Measurements from ENCODE around the gene HIP1R. TPM values are rescaled to one million over a fixed set of nuclear protein-coding genes. Genes with fewer than 3 reads are reported as not detected.
A peak's percentile ranks its signal among the peaks of the same experiment; 100 is the strongest.
"Not testable (repeated sequence)": the region's sequence is repeated elsewhere in the genome, so short reads cannot be mapped to it uniquely, and the experiment has no call there.

Gene HIP1R, protein sequence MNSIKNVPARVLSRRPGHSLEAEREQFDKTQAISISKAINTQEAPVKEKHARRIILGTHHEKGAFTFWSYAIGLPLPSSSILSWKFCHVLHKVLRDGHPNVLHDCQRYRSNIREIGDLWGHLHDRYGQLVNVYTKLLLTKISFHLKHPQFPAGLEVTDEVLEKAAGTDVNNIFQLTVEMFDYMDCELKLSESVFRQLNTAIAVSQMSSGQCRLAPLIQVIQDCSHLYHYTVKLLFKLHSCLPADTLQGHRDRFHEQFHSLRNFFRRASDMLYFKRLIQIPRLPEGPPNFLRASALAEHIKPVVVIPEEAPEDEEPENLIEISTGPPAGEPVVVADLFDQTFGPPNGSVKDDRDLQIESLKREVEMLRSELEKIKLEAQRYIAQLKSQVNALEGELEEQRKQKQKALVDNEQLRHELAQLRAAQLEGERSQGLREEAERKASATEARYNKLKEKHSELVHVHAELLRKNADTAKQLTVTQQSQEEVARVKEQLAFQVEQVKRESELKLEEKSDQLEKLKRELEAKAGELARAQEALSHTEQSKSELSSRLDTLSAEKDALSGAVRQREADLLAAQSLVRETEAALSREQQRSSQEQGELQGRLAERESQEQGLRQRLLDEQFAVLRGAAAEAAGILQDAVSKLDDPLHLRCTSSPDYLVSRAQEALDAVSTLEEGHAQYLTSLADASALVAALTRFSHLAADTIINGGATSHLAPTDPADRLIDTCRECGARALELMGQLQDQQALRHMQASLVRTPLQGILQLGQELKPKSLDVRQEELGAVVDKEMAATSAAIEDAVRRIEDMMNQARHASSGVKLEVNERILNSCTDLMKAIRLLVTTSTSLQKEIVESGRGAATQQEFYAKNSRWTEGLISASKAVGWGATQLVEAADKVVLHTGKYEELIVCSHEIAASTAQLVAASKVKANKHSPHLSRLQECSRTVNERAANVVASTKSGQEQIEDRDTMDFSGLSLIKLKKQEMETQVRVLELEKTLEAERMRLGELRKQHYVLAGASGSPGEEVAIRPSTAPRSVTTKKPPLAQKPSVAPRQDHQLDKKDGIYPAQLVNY
- 12.9 TPM for total RNA-seq
- long read RNA-seq, full-length matches to known transcripts: 25 of 44 reads
- long read RNA-seq, partial matches to known transcripts: 9 of 44 reads
- long read RNA-seq, other reads (novel, unspliced or antisense): 10 of 44 reads

- peak; percentile 62 for DNase-seq
- intact Hi-C loops (cut with DNase I): no loop called here
- peak; percentile 66 for ATAC-seq (ENCODE audit: poor library complexity)
Measured at GRCh38 chr12:122834921-122835749, at the start of gene HIP1R. HIP1R (plus strand) TSS chr12:122835457; CDS start chr12:122835551, 94 bp downstream.

GRCh38 chr12:122785503-122785902 lies 49.8 kb upstream of the HIP1R start:
- intact Hi-C loops (cut with DNase I): no loop called here
- no peak for DNase-seq
- ATAC-seq (ENCODE audit: poor library complexity): no peak

DNA sequence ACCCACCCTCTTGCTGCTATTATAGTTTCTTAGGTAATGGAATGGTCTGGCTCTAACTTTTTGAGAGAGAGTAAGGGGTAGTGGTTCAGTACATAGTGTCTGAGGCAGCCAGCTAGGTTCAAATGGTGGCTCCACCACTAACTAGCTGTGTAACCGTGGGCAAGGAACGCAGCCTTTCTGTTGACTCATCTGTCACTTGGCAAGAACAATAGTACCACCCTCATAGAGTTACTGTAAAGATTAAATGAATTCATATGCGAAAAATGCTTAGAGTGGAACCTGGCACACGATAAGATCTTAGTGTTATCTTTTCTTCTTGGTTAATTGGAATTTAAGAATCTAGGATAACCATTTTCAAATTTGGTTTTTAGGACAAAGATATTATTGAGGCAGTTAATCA lies 46.9 kb upstream of the HIP1R start:
- intact Hi-C loops (cut with DNase I): no loop called here
- ATAC-seq (ENCODE audit: poor library complexity) (no peak), DNase-seq (no peak)

- no peak for ATAC-seq (ENCODE audit: poor library complexity)
Measured at GRCh38 chr12:122789637-122790036, 45.6 kb upstream of the HIP1R start.

GRCh38 chr12:122790393-122791075 lies 44.7 kb upstream of the HIP1R start:
- no peak for DNase-seq
- ATAC-seq (ENCODE audit: poor library complexity): no peak
- intact Hi-C loops (cut with DNase I): no loop called here

More at GRCh38 chr12:122789637-122790036, 45.6 kb upstream of the HIP1R start:
- intact Hi-C loops (cut with DNase I): no loop called here
- DNase-seq: no peak

DNA sequence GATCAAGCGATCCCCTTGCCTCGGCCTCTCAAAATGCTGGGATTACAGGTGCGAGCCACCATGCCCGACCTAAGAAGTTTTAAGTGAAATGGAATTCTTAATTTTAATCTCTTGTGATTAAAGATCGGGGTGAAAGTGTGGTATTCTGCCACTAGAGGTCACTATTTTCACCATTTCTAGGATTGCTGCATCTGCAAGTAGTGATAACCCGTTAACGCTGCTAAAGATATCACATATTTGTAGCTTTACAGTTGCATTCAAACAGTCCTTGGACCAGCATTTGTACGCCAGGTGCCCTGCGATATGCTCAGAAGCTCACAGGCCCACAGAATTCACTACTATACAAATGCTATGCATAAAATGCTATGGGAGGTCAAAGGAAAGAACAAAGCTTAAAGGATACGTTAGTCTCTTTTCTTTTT lies 41.6 kb upstream of the HIP1R start:
- ATAC-seq (ENCODE audit: poor library complexity) (peak; percentile 73), DNase-seq (no peak)
- intact Hi-C loops (cut with DNase I): loop anchor here (2.0 kb wide), 1 partner anchor 159 kb away; no protein-coding TSS in a partner anchor

GRCh38 chr12:122795807-122796206 lies 39.5 kb upstream of the HIP1R start:
- intact Hi-C loops (cut with DNase I): loop anchor here (2.0 kb wide), 1 partner anchor 157 kb away; no protein-coding TSS in a partner anchor
- DNase-seq: no peak
- ATAC-seq (ENCODE audit: poor library complexity): no peak

DNA sequence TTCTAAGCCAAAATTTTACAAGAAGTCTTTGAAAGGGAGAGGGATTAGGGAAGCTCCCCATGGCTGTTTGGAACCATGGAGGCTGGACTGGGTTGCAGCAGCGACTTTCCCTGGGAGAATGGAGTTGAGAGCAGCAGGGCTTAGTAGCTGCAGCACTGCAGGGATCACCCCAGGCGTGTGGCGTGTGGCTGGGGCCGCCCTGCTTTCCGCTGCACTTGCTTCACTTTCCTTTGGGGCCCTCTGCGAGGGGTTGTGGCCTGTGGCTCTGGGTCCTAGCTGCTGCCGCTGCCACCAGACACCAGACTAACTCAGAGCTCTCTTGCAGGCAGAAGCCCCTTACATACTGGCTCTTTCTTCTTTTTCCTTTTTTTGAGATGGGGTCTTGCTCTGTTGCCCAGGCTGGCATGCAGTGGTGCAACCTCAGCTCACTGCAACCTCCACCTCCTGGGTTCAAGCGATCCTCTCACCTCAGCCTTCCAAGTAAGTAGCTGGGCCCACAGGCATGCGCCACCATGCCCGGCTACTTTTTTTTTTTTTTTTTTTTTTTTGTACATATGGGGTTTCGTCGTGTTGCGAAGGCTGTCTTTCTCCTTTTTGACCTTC lies 35.5 kb upstream of the HIP1R start:
- DNase-seq: no peak
- no peak for ATAC-seq (ENCODE audit: poor library complexity)
- intact Hi-C loops (cut with DNase I): no loop called here

GRCh38 chr12:122803937-122804336 lies 31.3 kb upstream of the HIP1R start:
- ATAC-seq (ENCODE audit: poor library complexity) (no peak), DNase-seq (no peak)
- intact Hi-C loops (cut with DNase I): no loop called here

DNA sequence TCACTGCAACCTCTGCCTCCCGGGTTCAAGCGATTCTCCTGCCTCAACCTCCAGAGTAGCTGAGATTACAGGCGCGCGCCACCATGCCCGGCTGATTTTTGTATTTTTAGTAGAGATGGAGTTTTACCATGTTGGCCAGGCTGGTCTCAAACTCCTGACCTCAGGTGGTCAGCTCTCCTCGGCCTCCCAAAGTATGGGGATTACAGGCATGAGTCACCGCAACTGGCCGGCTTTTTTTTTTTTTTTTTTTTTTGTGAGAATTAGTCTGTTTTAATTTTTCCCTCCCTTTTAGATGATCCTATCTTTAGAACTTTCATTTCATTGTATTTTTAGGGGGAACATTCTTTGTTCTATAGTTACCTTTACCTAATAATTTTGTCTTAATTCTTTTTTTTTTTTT lies 30.3 kb upstream of the HIP1R start:
- not testable (repeated sequence) for ATAC-seq (ENCODE audit: poor library complexity); DNase-seq

GRCh38 chr12:122807651-122808050 lies 27.6 kb upstream of the HIP1R start:
- no peak for ATAC-seq (ENCODE audit: poor library complexity)
- DNase-seq: no peak
- intact Hi-C loops (cut with DNase I): no loop called here

More for the DNA sequence above, 30.3 kb upstream of the HIP1R start:
- intact Hi-C loops (cut with DNase I): not testable (repeated sequence)

GRCh38 chr12:122811777-122812176 lies 23.5 kb upstream of the HIP1R start:
- ATAC-seq (ENCODE audit: poor library complexity): no peak

DNA sequence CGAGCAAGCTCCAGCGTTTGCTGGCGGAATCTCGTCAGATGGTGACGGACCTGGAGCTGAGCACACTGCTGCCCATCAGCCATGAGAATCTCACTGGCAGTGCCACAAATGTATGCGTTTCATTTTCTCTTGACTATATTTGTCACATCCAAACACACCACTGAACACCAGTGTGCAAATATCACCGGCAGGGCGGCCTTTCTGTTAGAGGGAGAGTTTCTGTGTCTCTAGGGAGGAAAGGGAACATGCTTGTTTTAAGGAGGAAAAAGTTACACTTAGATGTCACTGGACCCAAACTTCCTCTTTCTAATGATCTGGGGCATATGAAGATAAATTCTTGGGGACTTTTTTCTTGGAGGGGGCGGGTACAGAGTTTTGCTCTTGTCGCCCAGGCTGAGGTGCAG lies 21.9 kb upstream of the HIP1R start:
- intact Hi-C loops (cut with DNase I): no loop called here
- no peak for ATAC-seq (ENCODE audit: poor library complexity)

More at GRCh38 chr12:122811777-122812176, 23.5 kb upstream of the HIP1R start:
- intact Hi-C loops (cut with DNase I): no loop called here
- no peak for DNase-seq

DNA sequence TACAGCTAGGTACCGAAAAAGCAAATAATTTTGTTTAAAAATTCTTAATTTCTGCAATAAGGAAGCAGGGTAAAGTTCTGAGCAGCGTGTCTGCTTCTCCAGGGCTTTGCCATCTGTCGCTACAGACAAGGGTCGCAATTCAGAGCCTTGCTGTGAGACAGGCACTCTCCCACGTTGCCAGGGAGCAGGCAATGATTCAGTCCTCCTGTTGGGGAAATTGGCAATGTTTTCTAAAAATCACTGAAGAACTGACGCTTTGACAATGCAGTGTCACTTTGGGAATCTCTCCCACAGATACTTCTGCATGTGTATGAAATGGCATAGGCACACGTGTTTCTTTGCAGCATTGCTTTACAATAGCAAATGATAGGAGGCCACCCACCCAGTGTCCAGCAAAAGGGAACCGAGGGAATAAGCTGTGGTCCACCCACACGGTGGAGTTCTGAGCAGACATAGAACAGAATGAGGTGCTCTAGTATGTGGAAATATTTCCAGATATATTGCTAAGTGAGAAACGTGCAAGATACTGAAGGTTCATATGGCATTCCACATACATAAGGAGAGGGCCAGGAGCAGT lies 16.0 kb upstream of the HIP1R start:
- ATAC-seq (ENCODE audit: poor library complexity) (no peak), DNase-seq (no peak)
- intact Hi-C loops (cut with DNase I): no loop called here

More for the DNA sequence above, 21.9 kb upstream of the HIP1R start:
- DNase-seq: no peak

- intact Hi-C loops (cut with DNase I): no loop called here
- DNase-seq: no peak
- ATAC-seq (ENCODE audit: poor library complexity): no peak
Measured at GRCh38 chr12:122820138-122820537, 15.1 kb upstream of the HIP1R start.

DNA sequence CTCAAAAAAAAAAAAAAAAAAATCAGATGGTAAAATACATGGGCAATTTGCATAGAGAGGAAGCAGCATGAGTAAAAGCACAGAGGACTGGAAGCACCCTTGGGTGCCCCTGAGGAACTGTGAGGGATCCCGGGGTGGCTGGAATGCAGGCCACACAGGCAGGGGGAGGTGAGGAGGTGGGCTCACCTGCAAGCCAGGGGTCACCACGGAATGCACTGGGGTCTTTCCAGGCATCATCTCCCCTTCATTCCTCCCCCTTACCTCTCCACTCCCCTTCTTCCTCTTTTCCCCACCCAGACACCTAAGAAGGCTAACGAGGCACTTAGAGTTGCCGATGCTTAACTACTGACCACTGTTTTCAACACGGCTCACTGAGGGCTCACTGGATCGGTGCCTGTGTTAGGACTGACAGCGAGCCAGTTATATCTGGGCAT lies 14.4 kb upstream of the HIP1R start:
- intact Hi-C loops (cut with DNase I): no loop called here
- ATAC-seq (ENCODE audit: poor library complexity): no peak
- no peak for DNase-seq

- DNase-seq: no peak
- no peak for ATAC-seq (ENCODE audit: poor library complexity)
- intact Hi-C loops (cut with DNase I): no loop called here
Measured at GRCh38 chr12:122823429-122823828, 11.8 kb upstream of the HIP1R start.

All from Right ventricle myocardium superior (tissue), 1 donor.